H54 (cell line): ENCODE measurements around the gene C16orf86.
"Not testable (repeated sequence)": the region's sequence is repeated elsewhere in the genome, so short reads cannot be mapped to it uniquely, and the experiment has no call there.

ENCODE experiments used
- DNase-seq: peaks from one replicate; pipeline ENCODE4 v3.0.0; 2011; ENCODE audit warnings: low spot score, mixed read lengths; ENCODE audit not compliant: insufficient read length
- FAIRE-seq: peaks from 3 replicates; lab custom pipeline; 2011; peaks lifted over from hg19 to GRCh38; lab: Jason Lieb, UNC
- POLR2A ChIP-seq: IDR thresholded peaks from 2 replicates; pipeline ENCODE4 v1.6.1; 2011; ENCODE audit warnings: low read depth, mild to moderate bottlenecking, low read length

The C16orf86 gene

DNA sequence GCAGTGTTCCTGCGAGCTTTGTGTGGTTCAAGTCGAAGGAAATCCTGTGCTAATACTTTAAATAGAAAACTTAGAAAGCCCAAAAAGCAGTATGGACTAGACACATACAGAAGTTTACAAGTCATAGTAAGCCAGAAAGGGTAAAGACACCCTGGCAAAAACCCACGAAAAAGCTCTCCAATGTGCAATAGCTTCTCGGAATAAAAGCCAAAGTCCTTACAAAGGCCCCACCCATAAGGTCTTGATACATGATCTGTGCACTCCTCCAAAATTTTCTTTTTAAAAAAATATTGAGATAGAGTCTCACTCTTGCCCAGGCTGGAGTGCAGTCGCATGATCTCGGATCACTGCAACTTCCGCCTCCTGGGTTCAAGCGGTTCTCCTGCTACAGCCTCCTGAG lies 10.3 kb downstream of the C16orf86 start:
- FAIRE-seq = no peak
- DNase-seq = no peak
- TF ChIP-seq POLR2A = no peak

DNA sequence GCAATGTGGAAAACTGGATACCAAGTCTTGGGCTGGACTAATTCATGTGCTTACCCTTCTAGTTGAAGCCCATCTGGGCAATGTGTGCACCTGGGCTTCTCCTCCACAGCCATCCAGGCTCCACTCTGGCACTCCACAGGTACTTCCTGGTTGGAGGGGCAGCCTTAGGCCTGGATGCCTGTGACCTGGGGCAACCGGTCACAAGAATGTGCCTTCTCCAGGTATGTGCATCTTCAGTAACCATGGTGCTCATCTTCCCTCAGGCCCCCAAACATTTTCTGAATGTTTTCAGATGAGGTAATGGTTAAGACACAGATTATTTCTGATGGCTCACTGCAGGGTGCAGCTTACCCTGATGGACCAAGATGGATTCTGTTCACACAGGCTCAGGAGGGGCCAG lies 11.1 kb downstream of the C16orf86 start:
- DNase-seq (no peak), FAIRE-seq (no peak)
- no peak for TF ChIP-seq POLR2A

DNA sequence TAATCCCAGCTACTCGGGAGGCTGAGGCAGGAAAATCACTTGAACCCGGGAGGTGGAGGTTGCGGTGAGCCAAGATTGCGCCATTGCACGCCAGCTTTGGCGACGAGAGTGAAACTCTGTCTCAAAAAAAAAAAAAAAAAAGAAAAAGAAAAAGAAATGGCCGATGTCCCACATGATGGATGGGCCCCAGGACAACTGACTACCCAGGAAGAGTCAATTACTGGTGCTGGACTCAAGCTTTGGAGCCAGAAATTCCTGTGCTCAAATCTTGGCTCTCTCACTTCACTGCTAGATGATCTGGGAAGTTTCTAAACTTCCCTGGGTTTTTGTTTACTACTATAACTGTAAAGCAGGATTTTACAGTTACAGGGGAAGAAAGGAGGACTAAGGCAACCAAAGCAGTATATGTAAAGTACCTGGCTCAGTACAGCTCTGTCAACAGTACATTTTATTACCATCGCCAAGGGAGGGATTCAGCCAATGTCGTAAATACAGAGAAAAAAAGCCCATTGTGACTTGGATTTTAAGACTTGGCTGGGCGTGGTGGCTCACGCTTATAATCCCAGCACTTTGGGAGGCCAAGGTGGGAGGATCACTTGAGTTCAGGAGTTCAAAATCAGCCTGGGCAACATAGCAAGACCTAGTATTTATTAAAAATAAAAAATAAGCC lies 11.9 kb downstream of the C16orf86 start:
- no peak for DNase-seq
- no peak for FAIRE-seq
- TF ChIP-seq POLR2A = no peak

DNA sequence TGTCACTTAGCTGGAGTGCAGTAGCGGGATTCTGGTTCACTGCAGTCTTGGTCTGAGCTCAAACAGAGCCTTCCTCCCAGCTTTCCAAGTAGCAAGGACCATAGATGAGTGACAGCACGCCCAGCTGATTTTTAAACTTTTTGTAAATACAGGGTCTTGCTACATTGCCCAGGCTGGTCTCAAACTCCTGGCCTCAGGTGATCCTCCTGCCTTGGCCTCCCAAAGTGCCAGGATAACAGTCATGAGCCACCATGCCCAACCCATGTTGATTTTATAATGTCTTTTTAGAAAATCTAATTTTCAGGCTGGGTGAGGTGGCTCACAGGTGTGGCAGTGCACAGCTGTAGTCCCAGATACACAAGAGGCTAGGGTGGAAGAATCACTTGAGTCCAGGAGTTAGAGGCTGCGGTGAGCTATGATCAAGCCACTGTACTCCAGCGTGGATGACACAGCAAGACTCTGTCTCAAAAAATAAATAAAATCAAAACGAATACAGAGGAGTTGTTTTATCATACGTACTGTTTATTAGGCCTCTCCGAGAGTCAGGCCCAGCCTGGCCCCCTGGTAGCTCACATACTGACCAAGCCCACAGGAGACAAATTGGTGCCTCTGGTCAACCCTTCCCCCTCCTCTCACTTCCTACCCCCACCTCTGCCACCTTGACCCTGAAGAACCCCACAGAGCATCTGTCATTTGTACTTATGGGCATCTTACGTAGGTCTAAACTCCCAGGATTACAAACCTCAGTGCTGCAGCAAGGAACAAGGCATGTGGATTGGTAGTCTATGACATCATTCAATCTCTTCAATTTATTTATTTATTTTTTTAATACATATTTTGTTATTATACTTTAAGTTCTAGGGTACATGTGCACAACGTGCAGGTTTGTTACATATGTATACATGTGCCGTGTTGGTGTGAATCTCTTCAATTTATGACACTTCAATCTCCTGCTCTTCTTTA lies 13.6 kb downstream of the C16orf86 start:
- no peak for FAIRE-seq
- no peak for DNase-seq
- TF ChIP-seq POLR2A = no peak

DNA sequence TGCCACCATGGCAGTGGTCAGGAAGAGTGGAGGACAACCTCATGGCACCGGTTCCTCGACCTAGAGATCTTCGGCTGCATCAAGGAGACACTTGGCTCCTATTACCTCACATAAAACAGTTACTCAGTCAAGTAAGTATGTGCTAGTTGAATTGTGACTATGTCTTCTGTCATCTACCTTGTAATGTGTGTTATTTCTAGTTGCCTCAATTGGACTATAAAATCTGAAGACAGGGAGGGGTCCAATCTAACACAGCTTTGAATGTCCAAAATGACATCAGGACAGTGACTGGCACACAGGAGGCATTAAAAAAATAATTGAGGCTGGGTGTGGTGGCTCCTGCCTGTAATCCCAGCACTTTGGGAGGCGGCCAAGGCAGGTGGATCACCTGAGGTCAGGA lies 17.2 kb downstream of the C16orf86 start:
- TF ChIP-seq POLR2A = no peak
- no peak for FAIRE-seq

DNA sequence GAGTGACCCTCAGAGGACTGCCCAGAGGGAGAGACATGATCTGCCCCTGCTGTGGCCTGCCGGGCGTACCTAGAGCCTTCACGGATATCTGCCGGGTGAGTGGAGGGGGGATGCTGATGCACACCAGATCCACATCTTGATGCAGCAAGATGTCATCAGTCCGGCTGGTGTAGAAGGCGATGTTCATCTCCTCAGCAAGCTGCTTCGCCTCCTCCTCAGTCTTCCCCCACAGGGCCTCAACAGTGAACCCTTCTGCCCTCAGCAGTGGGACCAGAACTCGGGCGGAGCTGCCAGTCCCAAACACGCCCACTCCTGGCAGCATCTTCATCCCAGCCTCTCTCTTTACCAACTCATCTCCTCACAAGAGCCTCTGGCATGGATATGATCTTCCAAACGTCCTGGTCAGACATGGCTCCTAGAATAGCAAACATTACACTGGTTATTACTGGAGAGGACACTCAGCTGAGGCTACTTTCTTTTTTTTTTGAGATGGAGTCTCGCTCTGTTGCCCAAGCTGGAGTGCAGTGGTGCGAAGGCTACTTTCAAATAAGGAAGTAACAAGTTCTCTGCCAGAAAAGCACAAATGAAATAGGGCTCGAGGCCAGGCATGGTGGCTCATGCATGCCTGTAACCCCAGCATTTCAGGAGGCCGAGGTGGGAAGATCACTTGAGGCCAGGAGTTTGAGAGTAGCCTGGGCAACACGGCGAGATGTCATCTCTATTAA lies 18.9 kb downstream of the C16orf86 start:
- FAIRE-seq (no peak), DNase-seq (no peak)
- no peak for TF ChIP-seq POLR2A

More for the DNA sequence above, 17.2 kb downstream of the C16orf86 start:
- DNase-seq = no peak

DNA sequence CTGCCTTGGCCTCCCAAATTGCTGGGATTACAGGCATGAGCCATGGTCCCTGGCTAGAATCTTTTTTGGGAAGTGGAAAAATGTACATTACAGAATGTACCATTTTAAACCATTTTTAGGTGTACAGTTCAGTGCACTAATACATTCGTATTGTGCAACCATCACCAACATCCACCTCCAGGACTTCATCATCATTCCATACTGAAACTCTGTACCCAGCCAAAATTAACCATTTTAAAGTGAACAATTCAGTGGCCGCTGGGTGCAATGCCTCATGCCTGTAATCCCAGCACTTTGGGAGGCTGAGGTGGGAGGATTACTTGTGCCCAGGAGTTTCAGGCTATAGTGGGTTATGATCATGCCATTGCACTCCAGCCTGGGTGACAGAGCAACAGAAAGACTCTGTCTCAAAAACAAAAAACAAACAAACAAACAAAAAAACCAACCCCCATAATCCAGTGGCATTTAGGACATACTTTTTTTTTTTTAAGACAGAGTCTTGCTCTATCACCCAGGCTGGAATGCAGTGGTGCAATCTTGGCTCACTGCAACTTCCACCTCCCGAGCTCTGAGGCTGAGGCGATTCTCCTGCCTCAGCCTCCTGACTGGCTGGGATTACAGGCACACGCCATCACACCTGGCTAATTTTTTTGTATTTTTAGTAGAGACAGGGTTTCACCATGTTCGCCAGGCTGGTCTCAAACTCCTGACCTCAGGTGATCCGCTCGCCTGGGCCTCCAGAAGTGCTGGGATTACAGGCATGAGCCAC lies 27.1 kb downstream of the C16orf86 start:
- not testable (repeated sequence) for DNase-seq

DNA sequence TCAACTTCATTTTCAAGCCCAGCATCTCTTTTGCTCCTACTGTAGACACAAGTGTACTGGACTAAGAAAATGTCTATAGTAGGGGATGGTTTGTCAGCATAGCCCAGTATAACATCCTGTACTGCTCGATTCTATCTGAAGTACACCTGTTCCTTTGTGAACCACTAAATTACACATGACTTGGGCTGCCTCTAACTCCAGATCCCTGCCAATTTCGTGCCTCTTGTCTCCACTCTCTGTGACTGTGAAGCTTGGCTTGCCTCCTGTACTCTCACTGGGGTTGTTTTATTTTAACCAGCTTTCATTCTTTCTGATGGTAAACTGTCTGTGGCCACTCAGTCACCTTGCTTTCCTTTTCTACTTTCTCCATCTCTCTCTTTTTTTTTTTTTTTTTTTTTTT lies 28.0 kb downstream of the C16orf86 start:
- FAIRE-seq = no peak
- DNase-seq = no peak
- no peak for TF ChIP-seq POLR2A

More for the DNA sequence above, 27.1 kb downstream of the C16orf86 start:
- FAIRE-seq = not testable (repeated sequence)

DNA sequence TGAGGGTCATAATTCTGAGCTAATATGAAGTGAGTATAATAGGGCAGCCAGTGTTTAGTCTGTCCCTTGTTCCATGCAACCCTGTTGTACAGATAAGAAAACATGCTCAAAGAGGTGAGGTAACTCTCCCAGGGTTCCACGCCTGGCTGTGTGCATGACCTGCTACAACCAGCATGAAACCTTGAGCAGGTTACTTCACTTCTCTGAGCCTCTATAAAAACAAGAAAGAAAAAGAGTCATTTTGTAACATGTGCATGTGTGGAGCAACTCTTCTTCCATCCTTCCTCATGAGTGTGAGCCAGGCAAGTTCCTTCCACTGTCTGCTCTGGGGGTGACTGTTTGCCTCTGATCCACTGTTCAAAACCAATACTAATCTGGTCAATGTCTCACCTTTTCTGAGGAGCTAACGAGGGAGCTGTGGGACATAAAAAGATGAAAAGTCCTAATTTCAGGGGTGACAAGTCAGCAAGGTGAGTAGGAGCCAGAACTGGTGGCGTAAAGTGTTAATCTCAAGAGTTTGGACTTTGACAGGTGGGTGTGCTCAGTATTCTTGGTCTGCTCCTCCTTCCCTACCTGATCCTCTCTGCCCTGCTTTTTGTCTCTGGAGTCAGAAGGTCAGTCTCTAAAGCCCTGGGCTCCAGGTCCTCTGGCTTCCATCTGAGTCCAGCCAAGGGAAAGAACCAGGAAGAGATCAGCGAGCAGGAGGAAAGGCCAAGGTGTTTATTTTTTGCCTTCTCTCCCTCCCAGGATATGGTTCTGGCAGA lies 31.0 kb downstream of the C16orf86 start:
- no peak for DNase-seq
- no peak for TF ChIP-seq POLR2A
- no peak for FAIRE-seq

DNA sequence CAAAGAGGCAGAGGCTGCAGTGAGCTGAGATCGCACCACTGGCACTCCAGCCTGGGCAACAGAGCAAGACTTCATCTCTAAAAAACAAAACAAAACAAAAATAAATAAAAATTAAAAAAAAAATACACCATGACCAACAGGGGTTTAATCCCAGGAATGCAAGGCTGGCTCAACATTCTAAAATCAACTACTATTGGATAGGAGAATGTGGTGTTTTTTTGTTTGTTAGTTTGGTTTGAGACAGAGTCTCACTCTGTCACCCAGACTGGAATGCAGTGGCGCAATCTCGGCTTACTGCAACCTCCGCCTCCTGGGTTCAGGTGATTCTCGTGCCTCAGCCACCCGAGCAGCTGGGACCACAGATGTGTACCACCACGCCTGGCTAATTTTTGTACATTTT lies 32.7 kb downstream of the C16orf86 start:
- no peak for FAIRE-seq
- TF ChIP-seq POLR2A = no peak
- DNase-seq = no peak

DNA sequence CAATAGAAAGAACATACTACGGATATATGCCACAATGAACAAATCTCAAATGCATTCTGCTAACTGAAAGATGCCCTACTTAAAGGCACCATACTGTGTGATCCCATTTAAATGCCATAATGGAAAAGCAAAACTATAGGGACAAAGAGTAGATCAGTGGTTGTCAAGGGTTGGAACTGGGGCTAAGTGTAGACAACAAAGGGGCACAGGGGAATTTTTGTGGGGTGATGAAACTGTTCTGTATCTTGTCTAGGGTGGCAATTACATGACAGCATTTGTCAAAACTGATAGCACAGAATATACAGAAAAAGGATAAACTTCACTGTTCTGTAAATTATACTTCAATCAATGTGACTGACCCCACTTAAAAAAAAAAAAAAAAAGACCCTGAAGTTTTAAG lies 34.8 kb downstream of the C16orf86 start:
- TF ChIP-seq POLR2A = no peak
- FAIRE-seq (no peak), DNase-seq (no peak)

DNA sequence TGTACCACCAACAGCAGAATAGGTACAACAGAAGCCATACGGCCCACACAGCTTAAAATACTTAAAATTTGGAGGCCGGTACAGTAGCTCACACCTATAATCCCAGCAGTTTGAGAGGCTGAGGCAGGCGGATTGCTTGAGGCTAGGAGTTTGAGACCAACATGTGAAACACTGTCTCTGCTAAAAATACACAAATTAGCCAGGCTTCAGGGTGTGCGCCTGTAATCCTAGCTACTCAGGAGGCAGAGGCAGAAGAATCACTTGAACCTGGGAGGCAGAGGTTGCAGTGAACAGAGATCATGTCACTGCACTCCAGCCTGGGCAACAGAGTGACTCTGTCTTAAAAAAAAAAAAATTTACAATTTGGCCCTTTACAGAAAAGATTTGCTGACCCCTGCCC lies 35.5 kb downstream of the C16orf86 start:
- FAIRE-seq (no peak), DNase-seq (no peak)
- no peak for TF ChIP-seq POLR2A

DNA sequence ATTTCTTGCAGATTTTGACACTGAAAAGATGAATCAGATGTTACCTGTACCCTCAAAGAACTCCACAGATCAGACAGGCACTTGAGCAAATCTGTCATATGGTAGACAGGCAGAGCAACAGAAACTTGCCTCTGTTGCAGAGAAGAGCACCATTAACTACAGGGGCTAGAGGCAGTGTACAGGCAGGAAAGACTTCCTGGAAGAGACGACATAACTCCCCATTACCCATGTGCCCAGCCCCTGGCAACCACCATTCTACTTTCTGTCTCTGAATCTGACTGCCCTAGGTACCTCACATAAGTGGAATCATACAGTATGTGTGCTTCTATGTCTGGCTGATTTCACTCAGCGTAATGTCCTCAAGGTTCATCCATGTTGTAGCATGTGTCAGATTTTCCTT lies 37.0 kb downstream of the C16orf86 start:
- FAIRE-seq (no peak), DNase-seq (no peak)
- TF ChIP-seq POLR2A = no peak
